ENCODE measurements around the gene POLR2A. TPM values are rescaled to one million over a fixed set of nuclear protein-coding genes. Genes with fewer than 3 reads are reported as not detected.

Gene POLR2A
- total and polyA plus RNA-seq, 2 of the 4 experiments (the other 2 are of a cell fraction): 54.0 to 56.6 TPM

GRCh38 chr17:7528842-7529241, 44.7 kb downstream of the POLR2A start:
- no peaks in the 10 kb centered on the region for H3K4me1 ChIP-seq (ENCODE audit: control insufficient read depth, insufficient read depth, low read length)
- no peak overlapping the region for H3K56ac ChIP-seq (ENCODE audit: extremely low read depth, insufficient read depth, low read length)
- no peak overlapping the region for H2BK5ac ChIP-seq (ENCODE audit: low read depth, low read length, poor library complexity, severe bottlenecking)
- no peak overlapping the region for H2AK5ac ChIP-seq (ENCODE audit: low read depth, low read length)
- H4K20me1 ChIP-seq (ENCODE audit: insufficient read depth, low read length): no peaks in the 10 kb centered on the region
- H3K27me3 ChIP-seq (ENCODE audit: control insufficient read depth, insufficient read depth, low read length): no peaks in the 10 kb centered on the region
- no peak overlapping the region for H4K8ac ChIP-seq (ENCODE audit: low read depth in 2 of 2, low read length in 2 of 2)
- no peak overlapping the region for H2AK9ac ChIP-seq (replicated peaks; ENCODE audit: low read depth, low read length, poor library complexity)
- no peak overlapping the region for H3K4me3 ChIP-seq (ENCODE audit: insufficient read depth, low read depth, low read length)
- no peak overlapping the region for H3K9ac ChIP-seq (ENCODE audit: low read depth, low read length)
- BruUV-seq (replicated peaks): no TSS peak
- H3K27ac ChIP-seq (ENCODE audit: insufficient read depth, low read length): no peak overlapping the region
- in situ Hi-C loops (cut with MboI; ENCODE audit: low sequenced_read_pairs): loop anchor here (25.0 kb wide), 1 partner anchor 467 kb away; no protein-coding TSS in a partner anchor
- no peak overlapping the region for H4K91ac ChIP-seq (ENCODE audit: insufficient read depth, low read depth, low read length)
- H3K14ac ChIP-seq (replicated peaks; ENCODE audit: low read depth, low read length): no peak overlapping the region
- no peak overlapping the region for H2BK120ac ChIP-seq (ENCODE audit: low read depth, low read length)
- no peak overlapping the region for H4K5ac ChIP-seq (ENCODE audit: low read depth, low read length)
- H2BK15ac ChIP-seq (ENCODE audit: low read depth, low read length): no peak overlapping the region
- no peaks in the 10 kb centered on the region for H3K36me3 ChIP-seq (ENCODE audit: control insufficient read depth, insufficient read depth, low read length)
- peaks cover 15% of the 10 kb centered on the region for H3K9me3 ChIP-seq (ENCODE audit: control insufficient read depth, insufficient read depth, low read length)
- no peaks in the 10 kb centered on the region for H3K79me1 ChIP-seq (ENCODE audit: low read depth in 1 of 2, low read length in 2 of 2)
- no peak overlapping the region for H3K4me2 ChIP-seq (ENCODE audit: low read depth, low read length)
- H2BK20ac ChIP-seq (ENCODE audit: low read depth, low read length): no peak overlapping the region
- no peaks in the 10 kb centered on the region for H3K9me1 ChIP-seq (ENCODE audit: insufficient read depth, low read length)
- dilution Hi-C loops (cut with HindIII; ENCODE audit: low sequenced_read_pairs, unreplicated experiment): no loop called here
- no peak for TF ChIP-seq POLR2A (IDR thresholded peaks at IDR 0.05; ENCODE audit: low read depth, low read length)
- no peak for TF ChIP-seq MXI1 (IDR thresholded peaks at IDR 0.05; ENCODE audit: borderline replicate concordance, low read depth, low read length)
- TF ChIP-seq NFE2L2 (IDR thresholded peaks at IDR 0.05; ENCODE audit: low read depth, low read length): no peak
- H3K18ac ChIP-seq (ENCODE audit: low read depth, low read length): no peak overlapping the region
- H3K23ac ChIP-seq (ENCODE audit: low read depth, low read length): no peak overlapping the region
- H3K4ac ChIP-seq (ENCODE audit: low read depth, low read length): no peak overlapping the region
- no peak for ATAC-seq (ENCODE audit: low read depth)
- intact Hi-C loops (cut with micrococcal nuclease): no loop called here
- ChIA-PET POLR2A (ENCODE audit: unreplicated experiment) (no interaction called here), CTCF (no interaction called here)
- no peak overlapping the region for H2AFZ ChIP-seq (replicated peaks; ENCODE audit: low read length, poor library complexity)
- DNase-seq: no peak
